UCSD-AML1 (cell line): ENCODE results near the gene UCP2.

Experiments
- DNase-seq: peaks from one replicate; lab custom pipeline; 2025; ENCODE audit not compliant: unreplicated experiment; lab: John Stamatoyannopoulos, UW

UCP2 gene, protein sequence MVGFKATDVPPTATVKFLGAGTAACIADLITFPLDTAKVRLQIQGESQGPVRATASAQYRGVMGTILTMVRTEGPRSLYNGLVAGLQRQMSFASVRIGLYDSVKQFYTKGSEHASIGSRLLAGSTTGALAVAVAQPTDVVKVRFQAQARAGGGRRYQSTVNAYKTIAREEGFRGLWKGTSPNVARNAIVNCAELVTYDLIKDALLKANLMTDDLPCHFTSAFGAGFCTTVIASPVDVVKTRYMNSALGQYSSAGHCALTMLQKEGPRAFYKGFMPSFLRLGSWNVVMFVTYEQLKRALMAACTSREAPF

GRCh38 chr11:73982595-73982989 lies at the start of gene UCP2:
Gene UCP2, minus strand, starts transcription at chr11:73982843. Its CDS starts 4,465 bp downstream, at chr11:73978378.
- DNase-seq: peak; percentile 92

- no peak for DNase-seq
Observed at GRCh38 chr11:74030723-74031676, 48.4 kb upstream of the UCP2 start.

GRCh38 chr11:74025467-74026166 lies 43.0 kb upstream of the UCP2 start:
- no peak for DNase-seq

DNA sequence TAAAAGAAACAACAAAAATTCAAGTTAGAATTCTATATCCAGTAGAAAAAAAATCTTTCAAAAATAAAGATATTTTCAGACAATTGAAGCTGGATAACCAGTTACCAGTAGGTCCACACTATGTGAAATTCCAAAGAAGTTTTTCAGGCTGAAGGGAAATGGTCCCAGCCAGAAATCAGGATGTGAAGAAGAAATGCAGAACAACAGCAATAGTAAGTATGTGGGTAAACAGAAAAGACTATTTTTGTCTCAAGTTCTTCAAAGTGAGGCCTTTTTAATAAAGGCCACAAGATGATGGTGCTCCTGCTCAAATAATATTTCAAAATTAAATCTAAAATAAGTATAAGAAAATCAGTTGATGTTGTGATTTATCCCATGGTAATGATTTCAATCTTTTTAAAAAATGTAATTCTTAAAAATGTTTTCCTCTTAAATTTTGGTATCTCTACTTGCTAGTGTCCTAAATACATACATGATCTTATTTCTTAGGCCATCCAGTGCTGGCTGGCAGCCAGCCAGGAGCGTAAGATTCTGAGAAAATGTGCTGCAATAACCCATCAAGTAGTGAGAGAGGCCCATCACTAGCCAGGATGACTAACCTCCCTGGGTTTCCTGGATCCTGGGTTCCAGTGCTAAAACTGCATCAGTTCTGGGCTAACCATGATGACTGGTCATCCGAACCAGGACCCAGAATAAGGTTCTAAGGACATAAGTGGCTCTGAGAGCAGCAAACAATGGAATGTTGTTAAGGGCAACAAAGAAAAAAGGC lies 41.8 kb upstream of the UCP2 start:
- no peak for DNase-seq

- DNase-seq: no peak
Observed at GRCh38 chr11:74023276-74023675, 40.6 kb upstream of the UCP2 start.

DNA sequence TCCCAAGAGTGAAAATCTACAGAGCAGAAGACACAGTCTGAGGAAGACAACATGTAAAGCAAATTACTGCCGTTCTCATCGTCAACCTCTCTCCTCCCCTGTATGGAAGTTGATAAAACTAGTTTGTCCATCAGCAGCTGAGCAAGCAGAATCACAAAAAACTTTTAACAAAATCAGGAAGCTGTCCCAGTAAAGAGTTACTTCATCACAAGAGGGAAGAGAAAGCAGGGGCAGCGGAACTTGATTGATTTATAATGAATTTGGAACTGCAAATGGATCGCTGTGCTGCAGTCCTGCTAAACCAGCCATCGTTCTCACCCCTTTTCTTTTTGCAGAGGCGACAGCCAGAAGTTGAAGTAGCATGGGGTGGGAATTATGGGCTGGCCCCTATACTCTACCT lies 39.9 kb upstream of the UCP2 start:
- DNase-seq: no peak

DNA sequence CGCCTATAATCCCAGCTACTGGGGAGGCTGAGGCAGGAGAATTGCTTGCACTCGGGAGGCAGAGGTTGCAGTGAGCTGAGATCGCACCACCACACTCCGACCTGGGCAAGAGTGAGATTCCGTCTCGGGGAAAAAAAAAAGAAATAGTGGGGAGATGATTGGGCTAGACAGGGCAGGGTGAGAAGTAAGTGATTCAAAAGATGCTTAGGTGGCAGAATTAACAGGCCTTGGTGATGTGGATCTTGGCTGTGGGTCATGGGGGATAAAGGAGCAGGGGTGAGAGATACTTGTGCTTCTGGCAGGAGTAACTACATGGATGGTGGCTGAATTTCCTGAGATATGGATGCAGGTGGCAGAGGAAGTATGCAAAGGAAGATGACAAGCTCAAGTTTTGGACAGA lies 39.4 kb upstream of the UCP2 start:
- no peak for DNase-seq

GRCh38 chr11:74020539-74020938 lies 37.9 kb upstream of the UCP2 start:
- DNase-seq: no peak

GRCh38 chr11:74019860-74020259 lies 37.2 kb upstream of the UCP2 start:
- DNase-seq: no peak

- DNase-seq: no peak
Observed at GRCh38 chr11:74019104-74019738, 36.6 kb upstream of the UCP2 start.

GRCh38 chr11:74018331-74019005 lies 35.8 kb upstream of the UCP2 start:
- no peak for DNase-seq

DNA sequence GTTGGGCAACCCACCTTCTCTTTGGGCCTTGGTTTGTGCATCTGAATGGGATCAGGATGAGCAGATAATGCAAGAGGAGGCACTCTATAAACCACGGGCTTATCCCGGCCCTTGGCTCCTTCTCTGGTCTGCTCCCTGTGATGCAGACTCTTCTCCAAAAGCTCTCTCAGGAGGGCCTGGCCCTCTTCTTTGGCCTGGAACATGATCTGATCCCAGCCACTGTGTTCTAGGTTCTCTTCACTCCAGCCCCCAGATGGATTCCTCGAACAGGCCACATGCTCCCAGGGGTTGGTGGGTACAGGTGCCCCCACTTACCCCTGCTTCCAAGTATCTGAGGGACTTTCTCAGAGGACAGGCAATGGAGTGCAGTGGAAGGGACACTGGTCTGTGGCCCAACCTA lies 35.0 kb upstream of the UCP2 start:
- no peak for DNase-seq

DNA sequence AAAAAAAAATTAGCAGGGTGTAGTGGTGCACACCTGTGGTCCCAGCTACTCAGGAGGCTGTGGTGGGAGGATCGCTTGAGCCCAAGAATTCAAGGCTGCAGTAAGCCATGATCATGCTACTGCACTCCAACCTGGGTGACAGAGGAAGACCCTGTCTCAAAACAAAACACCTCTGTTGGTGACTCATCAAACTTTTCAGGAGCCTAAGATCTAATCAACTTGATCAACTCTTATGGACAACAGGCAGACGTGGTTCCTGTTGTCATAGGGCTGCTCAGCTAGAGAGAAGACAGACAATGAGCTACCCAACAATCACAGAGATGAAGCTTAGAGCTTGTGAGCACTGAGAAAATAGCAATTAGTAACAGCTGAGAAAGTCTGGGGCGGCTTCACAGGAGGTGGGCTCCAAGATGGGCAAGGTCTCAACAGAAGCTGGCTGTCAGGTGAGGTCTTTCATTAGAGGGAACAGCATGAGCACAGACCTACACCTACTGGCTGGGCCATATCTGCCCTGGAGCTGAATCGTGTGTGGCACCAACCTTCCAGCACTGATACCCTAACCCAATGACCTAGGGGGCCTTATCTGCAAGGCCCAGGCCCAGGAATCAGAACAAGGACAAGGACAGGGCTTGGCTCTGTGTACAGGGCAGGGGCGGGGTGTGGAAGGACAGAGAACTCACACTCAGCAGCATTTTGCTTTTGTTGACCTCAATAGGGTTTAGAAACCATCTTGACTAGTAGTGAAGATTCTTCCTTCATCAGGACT lies 33.5 kb upstream of the UCP2 start:
- DNase-seq: no peak

- peak; percentile 54 for DNase-seq
Observed at GRCh38 chr11:74014880-74015279, 32.2 kb upstream of the UCP2 start.

- DNase-seq: no peak
Observed at GRCh38 chr11:74013141-74013540, 30.5 kb upstream of the UCP2 start.

DNA sequence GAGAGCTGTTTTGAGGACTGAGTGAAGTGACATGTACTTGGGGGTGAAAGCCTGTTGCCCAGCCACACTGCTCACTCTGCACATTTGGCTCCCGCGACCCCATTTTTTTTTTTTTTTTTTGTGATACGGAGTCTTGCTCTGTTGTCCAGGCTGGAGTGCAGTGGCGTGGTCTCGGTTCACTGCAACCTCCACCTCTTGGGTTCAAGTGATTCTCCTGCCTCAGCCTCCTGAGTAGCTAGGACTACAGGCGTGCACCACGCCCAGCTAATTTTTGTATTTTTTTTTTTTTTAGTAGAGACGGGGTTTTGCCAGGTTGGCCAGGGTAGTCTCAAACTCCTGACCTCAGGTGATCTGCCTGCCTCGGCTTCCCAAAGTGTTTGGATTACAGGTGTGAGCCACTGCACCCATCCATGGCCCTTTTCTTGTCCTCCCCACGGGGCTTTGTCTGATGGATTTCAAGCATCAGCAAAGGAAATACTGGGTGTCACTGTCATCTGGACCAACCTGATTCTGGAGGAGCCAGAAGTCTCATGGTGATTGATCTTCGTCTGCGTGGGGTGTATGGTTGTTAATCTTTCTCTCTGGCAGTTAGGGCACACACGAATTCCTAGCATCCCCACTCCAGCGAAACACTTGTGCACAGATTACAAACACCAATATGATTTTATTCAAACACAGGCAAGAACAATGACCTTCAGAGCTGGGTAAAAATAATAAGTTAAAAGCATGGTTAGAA lies 29.6 kb upstream of the UCP2 start:
- DNase-seq: no peak

DNA sequence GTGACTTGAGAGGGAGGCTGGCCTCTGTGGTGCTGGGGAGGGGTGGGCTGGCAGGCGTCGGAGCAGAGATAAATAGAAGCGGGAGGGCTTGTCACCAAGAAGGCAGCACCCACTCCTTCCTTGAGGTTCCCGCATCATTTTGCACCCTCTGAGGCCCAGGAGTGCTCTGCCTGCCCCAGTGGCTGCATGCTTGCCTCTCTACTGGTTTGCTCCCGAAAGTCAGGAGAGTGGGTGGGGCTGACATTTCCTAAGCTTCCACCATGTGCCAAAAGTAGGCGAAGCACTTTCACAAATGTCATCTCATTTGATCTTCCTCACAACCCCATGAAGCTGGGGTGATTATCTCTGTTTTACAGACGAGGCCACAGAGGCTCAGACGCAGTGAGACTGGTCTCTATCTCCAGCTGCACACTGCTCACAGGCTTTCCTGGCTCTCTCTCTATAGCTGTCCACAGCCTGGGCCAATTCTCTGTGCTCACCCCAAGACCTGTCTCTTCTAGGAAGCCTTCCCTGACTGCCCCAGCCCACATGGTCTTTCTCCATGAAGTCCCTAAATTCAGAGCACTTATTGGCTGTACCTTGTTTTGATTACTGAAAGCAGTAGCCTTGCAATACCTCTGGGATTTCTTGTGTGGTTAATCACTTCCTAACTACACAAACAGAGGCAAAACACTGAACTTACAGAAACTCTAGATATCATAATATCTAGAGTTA lies 28.9 kb upstream of the UCP2 start:
- DNase-seq: peak; percentile 53
